Natural killer cell (primary cell): ENCODE results near the gene C3AR1. TPM values are rescaled to one million over a fixed set of nuclear protein-coding genes. Genes with fewer than 3 reads are reported as not detected.

Source experiments
- ATAC-seq, 3 donors: fragments of 150-1000 bp in 2 of 3; fragments of 200-7000 bp in 1 of 3; cut with Tn5 transposase; 1 replicate in 1 of 3; 2 replicates in 2 of 3; pipeline ENCODE4 v1.10.0; 2021; ENCODE audit warnings: mild to moderate bottlenecking in 2 of 3, moderate library complexity in 2 of 3
- DNase-seq, 2 donors: peaks; one replicate each; pipeline versions ENCODE4 v3.0.0 to v3.0.0-alpha.2; 2013 to 2021; ENCODE audit warnings: mixed read lengths in 1 of 2
- H3K27ac ChIP-seq: one replicate; pipeline ENCODE4 v1.5.1; 2013; ENCODE audit warnings: mild to moderate bottlenecking, low read length
- H3K27me3 ChIP-seq: one replicate; pipeline ENCODE4 v1.6.1; 2013; ENCODE audit warnings: low read length; ENCODE audit not compliant: control insufficient read depth, insufficient read depth
- H3K36me3 ChIP-seq: one replicate; pipeline ENCODE4 v1.6.1; 2013; ENCODE audit warnings: low read length; ENCODE audit not compliant: control insufficient read depth, insufficient read depth
- H3K4me1 ChIP-seq: one replicate; pipeline ENCODE4 v1.6.1; 2013; ENCODE audit warnings: low read length; ENCODE audit not compliant: control insufficient read depth, insufficient read depth
- H3K4me3 ChIP-seq: one replicate; pipeline ENCODE4 v1.5.1; 2013; ENCODE audit warnings: low read length
- H3K9me3 ChIP-seq: one replicate; pipeline ENCODE4 v1.6.1; 2013; ENCODE audit warnings: low read length; ENCODE audit not compliant: control insufficient read depth, insufficient read depth
- H3K27ac Mint-ChIP-seq, 2 donors: one replicate each; pipeline ENCODE4 v1.8.0; 2022; ENCODE audit warnings: mild to moderate bottlenecking in 2 of 2, mixed read lengths in 2 of 2, moderate library complexity in 1 of 2
- H3K27me3 Mint-ChIP-seq, 2 donors: one replicate each; pipeline ENCODE4 v1.8.0; 2022; ENCODE audit warnings: low read depth in 2 of 2, mixed read lengths in 2 of 2
- H3K36me3 Mint-ChIP-seq: one replicate; pipeline ENCODE4 v1.8.0; 2022; ENCODE audit warnings: mixed read lengths
- H3K4me1 Mint-ChIP-seq, 2 donors: one replicate each; pipeline ENCODE4 v1.8.0; 2022; ENCODE audit warnings: mixed read lengths in 2 of 2
- H3K4me3 Mint-ChIP-seq: one replicate; pipeline ENCODE4 v1.8.0; 2022; ENCODE audit warnings: mild to moderate bottlenecking, moderate library complexity, mixed read lengths
- H3K9me3 Mint-ChIP-seq, 2 donors: one replicate each; pipeline ENCODE4 v1.8.0; 2022; ENCODE audit warnings: mixed read lengths in 2 of 2
- CTCF ChIP-seq: fragments of 200-600 bp; IDR thresholded peaks from one replicate; pipeline ENCODE4 v1.8.0; 2022; ENCODE audit warnings: antibody characterized with exemption
- WGBS: methylation state at CpG from one replicate; pipeline ENCODE4 v1.1.7; 2013; ENCODE audit warnings: missing lambda C conversion rate; ENCODE audit not compliant: insufficient coverage; 5-methylcytosine and 5-hydroxymethylcytosine counted together
- intact Hi-C: fragments of 100-400 bp; cut with micrococcal nuclease; formaldehyde crosslinking; loops from one replicate; pipeline ENCODE4 v1.14.2; 2022
- total RNA-seq, 4 donors: library from RNA; stranded (reverse); fragments of 120-200 nt in 1 of 4; gene quantifications; one replicate each; pipeline versions ENCODE4 v1.2.3 to v1.2.4, GENCODE V29; 2013 to 2022

Gene C3AR1
- total RNA-seq, 3 donors from 2014 or later (not counting 1 experiment from before 2014, with no cell fraction given), result 9.5 to 16.9 (median 13.0) TPM

- H3K27ac ChIP-seq, result no peak overlapping the region
Observed at GRCh38 chr12:8036346-8036745, 29.8 kb downstream of the C3AR1 start.

GRCh38 chr12:8035440-8036010 lies 30.6 kb downstream of the C3AR1 start:
- DNase-seq (no peak), ATAC-seq (no peak)
- Histone ChIP-seq H3K36me3 (peaks cover 6% of the 10 kb centered on the region), H3K27ac (no peak overlapping the region), H3K4me1 (peaks cover 60% of the 10 kb centered on the region), H3K27me3 (no peaks in the 10 kb centered on the region), H3K9me3 (no peaks in the 10 kb centered on the region), H3K4me3 (no peak overlapping the region)
- Mint-ChIP-seq H3K27me3 (no peaks in the 10 kb centered on the region), H3K27ac (peak overlapping the region; percentile 57 to 74), H3K4me3 (peak overlapping the region; percentile 58), H3K36me3 (no peaks in the 10 kb centered on the region), H3K4me1 (peaks cover 71 to 72% of the 10 kb centered on the region in 2 donors), H3K9me3 (no peaks in the 10 kb centered on the region)
- no peak for TF ChIP-seq CTCF
- WGBS, result 91% methylated on average over 2 of the region's 5 CpGs
- intact Hi-C loops, result no loop called here

More at GRCh38 chr12:8036346-8036745, 29.8 kb downstream of the C3AR1 start:
- no peak for ATAC-seq
- Mint-ChIP-seq H3K4me3 (peak overlapping the region; percentile 58), H3K27me3 (no peaks in the 10 kb centered on the region), H3K9me3 (no peaks in the 10 kb centered on the region), H3K36me3 (no peaks in the 10 kb centered on the region), H3K27ac (peak overlapping the region; percentile 57 to 74), H3K4me1 (peaks cover 71 to 72% of the 10 kb centered on the region in 2 donors)
- intact Hi-C loops, result no loop called here
- 85% methylated on average over 7 of the region's 8 CpGs for WGBS
- Histone ChIP-seq H3K9me3 (no peaks in the 10 kb centered on the region), H3K4me3 (no peak overlapping the region), H3K4me1 (peaks cover 60% of the 10 kb centered on the region), H3K27me3 (no peaks in the 10 kb centered on the region), H3K36me3 (peaks cover 11% of the 10 kb centered on the region)
- no peak for TF ChIP-seq CTCF
- no peak for DNase-seq

- no peaks in the 10 kb centered on the region for H3K9me3 ChIP-seq
- DNase-seq (no peak), ATAC-seq (no peak)
- TF ChIP-seq CTCF, result no peak
- H3K36me3 ChIP-seq, result peaks cover 2% of the 10 kb centered on the region
- peak overlapping the region; percentile 12 for H3K27ac ChIP-seq
- Mint-ChIP-seq H3K27me3 (no peaks in the 10 kb centered on the region), H3K9me3 (no peaks in the 10 kb centered on the region), H3K27ac (peak overlapping the region; percentile 57 to 74), H3K4me3 (peak overlapping the region; percentile 71), H3K36me3 (no peaks in the 10 kb centered on the region), H3K4me1 (peaks cover 69 to 72% of the 10 kb centered on the region in 2 donors)
- H3K27me3 ChIP-seq, result no peaks in the 10 kb centered on the region
- intact Hi-C loops, result no loop called here
- peaks cover 60% of the 10 kb centered on the region for H3K4me1 ChIP-seq
- no peak overlapping the region for H3K4me3 ChIP-seq
Observed at GRCh38 chr12:8034802-8035201, 31.4 kb downstream of the C3AR1 start.
